HG02840 (cell line): ENCODE measurements around the gene AMBRA1.
"Not testable (repeated sequence)": the region's sequence is repeated elsewhere in the genome, so short reads cannot be mapped to it uniquely, and the experiment has no call there.

Source experiments
- ATAC-seq: cut with Tn5 transposase; IDR thresholded peaks from one replicate; pipeline ENCODE4 v1.9.1; 2021; ENCODE audit warnings: mild to moderate bottlenecking, moderate library complexity, moderate number of reproducible peaks; ENCODE audit not compliant: unreplicated experiment, low FRiP score

The AMBRA1 gene

GRCh38 chr11:46387919-46388618 is 205.8 kb downstream of the AMBRA1 start:
- ATAC-seq = no peak

- no peak for ATAC-seq
Observed at GRCh38 chr11:46387456-46387855, 206.4 kb downstream of the AMBRA1 start.

- no peak for ATAC-seq
Observed at GRCh38 chr11:46386674-46387073, 207.1 kb downstream of the AMBRA1 start.

- no peak for ATAC-seq
Observed at GRCh38 chr11:46386005-46386578, 207.7 kb downstream of the AMBRA1 start.

- ATAC-seq = no peak
Observed at GRCh38 chr11:46385169-46386004, 208.4 kb downstream of the AMBRA1 start.

- no peak for ATAC-seq
Observed at GRCh38 chr11:46383974-46384701, 209.7 kb downstream of the AMBRA1 start.

- no peak for ATAC-seq
Observed at GRCh38 chr11:46383404-46383758, 210.4 kb downstream of the AMBRA1 start.

- no peak for ATAC-seq
Observed at GRCh38 chr11:46382646-46383403, 211.0 kb downstream of the AMBRA1 start.

- ATAC-seq = no peak
Observed at GRCh38 chr11:46381819-46382645, 211.8 kb downstream of the AMBRA1 start.

GRCh38 chr11:46381048-46381818 is 212.6 kb downstream of the AMBRA1 start, which contains the start of gene MDK:
MDK (plus strand) TSS chr11:46381669; CDS start chr11:46382058, 389 bp downstream.
- ATAC-seq = no peak

GRCh38 chr11:46380340-46381047 is 213.3 kb downstream of the AMBRA1 start:
- ATAC-seq = no peak

- ATAC-seq = not testable (repeated sequence)
Observed at GRCh38 chr11:46379482-46380293, 214.1 kb downstream of the AMBRA1 start.

- no peak for ATAC-seq
Observed at GRCh38 chr11:46378811-46379481, 214.9 kb downstream of the AMBRA1 start.

- no peak for ATAC-seq
Observed at GRCh38 chr11:46378296-46378695, 215.5 kb downstream of the AMBRA1 start.

GRCh38 chr11:46377831-46378230 is 216.0 kb downstream of the AMBRA1 start:
- no peak for ATAC-seq

GRCh38 chr11:46377290-46377689 is 216.5 kb downstream of the AMBRA1 start:
- ATAC-seq = no peak
